Measurements from ENCODE around the gene DNM3. TPM values are rescaled to one million over a fixed set of nuclear protein-coding genes. Genes with fewer than 3 reads are reported as not detected.

Gene DNM3
- 0.30 and 0.55 TPM in 2 replicates for total RNA-seq

DNA sequence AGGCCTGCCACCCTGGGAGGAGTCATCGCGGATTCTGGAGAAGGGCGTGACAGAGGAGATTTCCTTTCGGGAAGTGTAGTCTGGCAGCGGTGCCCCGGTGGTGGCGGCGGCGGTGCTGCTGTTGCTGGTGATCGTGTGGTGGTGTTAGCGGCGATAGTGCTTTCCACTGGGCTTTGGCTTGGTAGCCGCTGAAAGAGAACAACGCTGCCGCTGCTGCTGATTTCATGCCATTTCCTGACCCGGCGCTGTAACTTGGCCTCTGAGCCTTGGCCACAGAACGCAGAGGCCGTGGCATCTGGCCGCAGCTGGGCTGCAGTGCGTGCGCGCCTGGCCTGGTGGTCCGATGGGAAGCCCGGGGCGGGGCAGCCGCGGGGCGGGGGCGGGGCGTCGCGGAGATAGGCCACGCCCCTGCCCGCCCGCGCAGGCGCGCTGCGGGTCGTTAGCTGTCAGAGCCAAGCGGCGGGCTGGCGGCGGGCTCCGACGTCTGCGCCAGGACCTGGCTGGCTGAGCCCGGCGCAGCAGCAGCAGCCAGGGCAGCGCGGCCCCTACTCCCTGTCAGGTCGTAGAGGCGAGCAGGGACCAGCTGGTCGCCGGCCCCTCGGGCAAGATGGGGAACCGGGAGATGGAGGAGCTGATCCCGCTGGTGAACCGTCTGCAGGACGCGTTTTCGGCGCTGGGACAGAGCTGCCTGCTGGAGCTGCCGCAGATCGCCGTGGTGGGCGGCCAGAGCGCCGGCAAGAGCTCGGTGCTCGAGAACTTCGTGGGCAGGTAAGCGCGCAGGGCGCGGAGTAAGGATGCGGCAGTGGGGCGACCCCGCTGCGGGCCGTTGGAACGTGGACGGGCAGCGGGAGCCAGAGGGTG, at the start of gene DNM3:
Gene DNM3, plus strand, starts transcription at position 449 of the 861 bp plus-strand sequence. Its CDS starts 159 bp downstream, at position 608.

DNA sequence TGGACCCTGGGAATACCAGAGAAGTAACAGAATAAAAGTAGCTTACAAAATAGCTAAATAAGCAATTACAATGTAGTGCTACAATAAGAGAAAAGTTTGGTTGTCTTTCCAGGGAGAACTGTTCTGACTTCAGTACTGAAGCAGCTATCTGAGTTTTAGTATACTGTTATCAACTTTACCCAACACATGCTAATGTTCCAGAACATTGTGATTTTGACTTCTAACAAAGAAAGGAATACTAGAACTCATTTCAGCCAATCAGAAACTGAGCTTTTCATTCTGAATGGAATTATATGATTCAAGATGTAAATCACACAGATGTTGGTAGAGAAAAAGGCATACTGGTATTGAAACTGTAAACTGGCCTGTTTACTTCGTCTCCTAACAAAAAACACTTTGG, 579.1 kb downstream of the DNM3 start, which contains the start of gene C1orf105:
Gene C1orf105, plus strand, starts transcription at position 301 of the 400 bp plus-strand sequence. CDS start 201 bp downstream, outside the sequence.

DNA sequence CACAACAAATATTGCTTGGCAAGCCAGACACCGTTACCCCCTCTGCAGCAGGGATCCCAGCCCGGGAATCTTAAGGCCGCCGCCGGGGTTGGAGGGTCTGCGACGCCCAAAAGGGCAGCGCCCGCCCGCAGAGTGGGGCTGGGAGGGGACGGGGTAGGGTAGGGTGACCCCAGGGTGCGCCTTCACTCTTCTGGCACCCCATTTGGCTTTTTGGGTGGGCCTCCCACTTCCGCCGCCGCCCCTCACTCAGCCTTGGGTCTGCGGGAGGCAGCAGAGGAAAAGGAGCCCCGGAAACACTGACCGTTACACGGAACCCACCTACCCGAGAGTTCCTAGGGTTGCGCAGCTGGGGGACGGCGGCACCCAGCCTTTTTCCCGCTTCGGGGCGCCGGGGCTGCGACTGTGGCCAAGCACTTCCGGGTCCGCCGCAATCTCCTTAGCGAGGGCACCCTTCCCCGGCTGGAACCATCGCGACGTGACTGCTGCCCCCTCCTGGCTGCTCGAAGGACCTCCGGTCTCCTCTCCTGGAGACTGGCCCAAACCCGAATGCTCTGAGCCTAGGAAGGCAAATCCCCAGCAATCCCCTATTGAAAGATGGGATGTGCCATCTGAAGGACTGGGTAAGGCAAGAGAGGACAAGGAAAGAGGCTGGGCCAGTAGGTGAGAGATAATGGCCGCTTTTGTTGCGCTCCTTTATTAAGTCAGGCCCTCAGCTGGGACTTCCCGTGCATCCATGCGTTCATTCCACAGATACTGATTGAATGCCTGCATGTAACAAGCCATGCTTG, 602.6 kb downstream of the DNM3 start, which contains the start of gene PIGC:
Gene PIGC, minus strand, starts transcription at position 404 of the 788 bp plus-strand sequence. CDS start 1,447 bp downstream, outside the sequence.

Other genes starting within 250 kb of the DNM3 start
- gene MYOCOS, start 219.3 kb upstream of the DNM3 start, total RNA-seq, result 0.09 TPM in 1 of 2 replicates, not detected in the other
- gene MYOC, start 188.8 kb upstream of the DNM3 start, total RNA-seq, result not detected in 2 replicates
- gene VAMP4, start 99.4 kb upstream of the DNM3 start, total RNA-seq, result 8.4 and 8.6 TPM in 2 replicates
- 18.1 and 26.7 TPM in 2 replicates for gene METTL13, start 59.8 kb upstream of the DNM3 start, total RNA-seq